Smooth muscle cell (in vitro differentiated cells): Measurements from ENCODE around the gene INHA. TPM values are rescaled to one million over a fixed set of nuclear protein-coding genes. Genes with fewer than 3 reads are reported as not detected.

Experiments
- DNase-seq: peaks from one replicate; lab custom pipeline; 2025; ENCODE audit not compliant: unreplicated experiment; lab: John Stamatoyannopoulos, UW
- H2AFZ ChIP-seq: fragments of 200-600 bp; sonication (generic); 2 replicates; pipeline ENCODE4 v1.6.0; 2016; ENCODE audit warnings: antibody characterized with exemption, low read depth, mild to moderate bottlenecking
- H3F3A ChIP-seq: fragments of 200-600 bp; sonication (generic); 2 replicates; pipeline ENCODE4 v1.6.0; 2017; ENCODE audit warnings: antibody characterized with exemption, low read depth
- H3K27ac ChIP-seq: fragments of 200-600 bp; sonication (generic); 2 replicates; pipeline ENCODE4 v1.5.1; 2016; ENCODE audit warnings: low read depth, mild to moderate bottlenecking
- H3K27me3 ChIP-seq: fragments of 200-600 bp; sonication (generic); 2 replicates; pipeline ENCODE4 v1.6.1; 2016; ENCODE audit warnings: low read depth, mild to moderate bottlenecking
- H3K36me3 ChIP-seq: fragments of 200-600 bp; sonication (generic); 2 replicates; pipeline ENCODE4 v1.5.1; 2016; ENCODE audit warnings: low read depth
- H3K4me1 ChIP-seq: fragments of 200-600 bp; sonication (generic); 2 replicates; pipeline ENCODE4 v1.5.1; 2016; ENCODE audit warnings: low read depth
- H3K4me2 ChIP-seq: fragments of 200-600 bp; sonication (generic); 2 replicates; pipeline ENCODE4 v1.6.0; 2016; ENCODE audit warnings: mild to moderate bottlenecking
- H3K4me3 ChIP-seq: fragments of 200-600 bp; sonication (generic); 2 replicates; pipeline ENCODE4 v1.5.1; 2016; ENCODE audit warnings: mild to moderate bottlenecking
- H3K79me2 ChIP-seq: fragments of 200-600 bp; sonication (generic); 2 replicates; pipeline ENCODE4 v1.6.0; 2016; ENCODE audit warnings: low read depth, mild to moderate bottlenecking
- H3K9ac ChIP-seq: fragments of 200-600 bp; sonication (generic); 2 replicates; pipeline ENCODE4 v1.6.0; 2016; ENCODE audit warnings: low read depth
- H3K9me3 ChIP-seq: fragments of 200-600 bp; sonication (generic); replicated peaks from 2 replicates; pipeline ENCODE4 v1.5.1; 2016; ENCODE audit warnings: low read depth
- H4K20me1 ChIP-seq: fragments of 200-600 bp; sonication (generic); 2 replicates; pipeline ENCODE4 v1.6.0; 2016; ENCODE audit warnings: low read depth
- CTCF ChIP-seq: fragments of 200-600 bp; sonication (generic); IDR thresholded peaks from 2 replicates; pipeline ENCODE4 v1.5.1; 2017; ENCODE audit warnings: borderline replicate concordance, mild to moderate bottlenecking, antibody characterized with exemption; ENCODE audit not compliant: insufficient read depth, poor library complexity, severe bottlenecking
- WGBS: methylation state at CpG from one replicate; pipeline ENCODE4 v1.1.7; 2016; ENCODE audit warnings: low lambda C conversion rate; 5-methylcytosine and 5-hydroxymethylcytosine counted together
- polyA plus RNA-seq: library from polyadenylated mRNA; unstranded; fragments of >200 nt; fragmentation: Nextera tagmentation; extraction: Ambion mirVana; gene quantifications from 2 replicates; pipeline ENCODE4 v1.2.1, GENCODE V29; 2016
- total RNA-seq: library from RNA; depleted of rRNA; stranded (reverse); fragments of >200 nt; gene quantifications from 2 replicates; pipeline ENCODE4 v1.2.3, GENCODE V29; 2014

The INHA gene
- 2.4 and 4.0 TPM in 2 replicates for total RNA-seq
- 4.3 and 16.7 TPM in 2 replicates for polyA plus RNA-seq

- Histone ChIP-seq H3K4me1 (peaks cover 21% of the 10 kb centered on the region), H3K9me3 (no peaks in the 10 kb centered on the region), H3F3A (no peaks in the 10 kb centered on the region), H3K27ac (peak within 1 kb of the TSS; percentile 59), H4K20me1 (peaks cover 9% of the 10 kb centered on the region), H2AFZ (peak within 1 kb of the TSS; percentile 35), H3K4me3 (peak within 1 kb of the TSS; percentile 75), H3K4me2 (peak within 1 kb of the TSS; percentile 95), H3K36me3 (no peaks in the 10 kb centered on the region), H3K9ac (peak within 1 kb of the TSS; percentile 47), H3K27me3 (no peaks in the 10 kb centered on the region), H3K79me2 (peaks cover 12% of the 10 kb centered on the region)
- 88% methylated on average over 13 of the region's 13 CpGs for WGBS
- no peak for DNase-seq
- no peak for TF ChIP-seq CTCF
These were observed at the start of gene INHA for GRCh38 chr2:219572237-219573001. INHA (plus strand) TSS chr2:219572310; CDS start chr2:219572375, 65 bp downstream.

GRCh38 chr2:219523031-219523671 is 49.0 kb upstream of the INHA start:
- no peak for TF ChIP-seq CTCF
- Histone ChIP-seq H3K4me1 (peaks cover 54% of the 10 kb centered on the region), H3K4me3 (peak overlapping the region; percentile 44), H3K27ac (no peak overlapping the region), H3K9ac (no peak overlapping the region), H3K79me2 (no peaks in the 10 kb centered on the region), H2AFZ (no peak overlapping the region), H3K27me3 (no peaks in the 10 kb centered on the region), H3K9me3 (no peaks in the 10 kb centered on the region), H3F3A (no peaks in the 10 kb centered on the region), H4K20me1 (peaks cover 5% of the 10 kb centered on the region), H3K36me3 (no peaks in the 10 kb centered on the region), H3K4me2 (peak overlapping the region; percentile 93)
- WGBS: 22% methylated on average over 22 of the region's 24 CpGs
- no peak for DNase-seq

GRCh38 chr2:219524817-219525216 is 47.3 kb upstream of the INHA start:
- TF ChIP-seq CTCF: no peak
- H4K20me1 ChIP-seq: peaks cover 5% of the 10 kb centered on the region
- no peaks in the 10 kb centered on the region for H3K27me3 ChIP-seq
- H3K4me1 ChIP-seq: peaks cover 54% of the 10 kb centered on the region
- H3K4me2 ChIP-seq: no peak overlapping the region
- H3K9me3 ChIP-seq: no peaks in the 10 kb centered on the region
- WGBS: 98% methylated on average over 2 of the region's 2 CpGs
- no peak overlapping the region for H3K4me3 ChIP-seq
- no peaks in the 10 kb centered on the region for H3K36me3 ChIP-seq
- H2AFZ ChIP-seq: no peak overlapping the region
- H3K27ac ChIP-seq: no peak overlapping the region
- no peak for DNase-seq
- H3K9ac ChIP-seq: no peak overlapping the region
- H3F3A ChIP-seq: no peaks in the 10 kb centered on the region
- H3K79me2 ChIP-seq: no peaks in the 10 kb centered on the region
